Transverse colon (tissue), 4 donors: Measurements from ENCODE around the gene DLG4.

Experiments
- CTCF ChIP-seq, 5 experiments: fragments of 200-600 bp in 3 of 5; fragments of 450-650 bp in 2 of 5; sonication (generic) in 3 of 5; IDR thresholded peaks; 1 replicate in 2 of 5; 2 replicates in 3 of 5; pipeline ENCODE4 v1.5.1; 2016 to 2017; ENCODE audit warnings: antibody characterized with exemption in 5 of 5, inconsistent platforms in 3 of 5, mild to moderate bottlenecking in 2 of 5, moderate library complexity in 1 of 5
- POLR2AphosphoS5 ChIP-seq, 3 donors: sonication (generic); formaldehyde crosslinking; IDR thresholded peaks; one replicate each; pipeline ENCODE4 v1.6.1; 2016; ENCODE audit warnings: antibody characterized with exemption in 3 of 3

GRCh38 chr17:7262935-7263800 lies 43.5 kb upstream of the DLG4 start:
- TF ChIP-seq POLR2AphosphoS5 (IDR thresholded peaks at IDR 0.05) (peak; percentile 6 to 90 (median 79)), CTCF (IDR thresholded peaks at IDR 0.05) (no peak)
